K562 (cell line): ENCODE data around the gene NAALAD2. TPM values are rescaled to one million over a fixed set of nuclear protein-coding genes. Genes with fewer than 3 reads are reported as not detected.

Experiments
- ATAC-seq: fragments of 200-7000 bp; cut with Tn5 transposase; 3 replicates; pipeline ENCODE4 v1.9.1; 2020; ENCODE audit warnings: moderate library complexity
- BruUV-seq: library from RNA; stranded (reverse); fragments of 400-500 nt; replicated peaks from 2 replicates; lab custom pipeline; 2021; lab: Mats Ljungman, UMichigan
- CTCF ChIA-PET: fragments of 300-600 bp; formaldehyde crosslinking; extraction: SDS; loops from one replicate; lab custom pipeline; 2021; ENCODE audit warnings: low intra/inter-chr PET ratio; lab: Yijun Ruan, JAX
- POLR2A ChIA-PET: fragments of 300-600, 350-650 bp; sonication (Branson Sonifier 250); formaldehyde crosslinking; extraction: SDS; loops from one replicate; lab custom pipeline; 2021; ENCODE audit warnings: antibody characterized with exemption, inconsistent platforms; lab: Yijun Ruan, JAX
- DNase-seq, 4 experiments: peaks; one replicate each; pipeline versions ENCODE4 v3.0.0 to v3.0.0-alpha.2; 2011 to 2018; ENCODE audit warnings: low spot score in 3 of 4, mixed read lengths in 3 of 4; ENCODE audit errors: extremely low read depth in 1 of 4
- FAIRE-seq: peaks from 2 replicates; lab custom pipeline; 2011; peaks lifted over from hg19 to GRCh38; lab: Jason Lieb, UNC
- H2AFZ ChIP-seq: 2 replicates; pipeline ENCODE4 v1.6.0; 2011; ENCODE audit warnings: low read depth, low read length, control low read depth, inconsistent platforms
- H3K27ac ChIP-seq: fragments of 200-600 bp; 3 replicates; pipeline ENCODE4 v1.8.0; 2011; ENCODE audit warnings: low read depth, mild to moderate bottlenecking, control low read depth, inconsistent platforms, low read length, moderate library complexity, mixed read lengths; ENCODE audit errors: extremely low read depth
- H3K27me3 ChIP-seq, 2 experiments: fragments of 300-600 bp in 1 of 2; 2 replicates in 1 of 2; 3 replicates in 1 of 2; pipeline versions ENCODE4 v1.6.0 to v1.8.0; 2011; ENCODE audit warnings: inconsistent platforms in 2 of 2, low read length in 2 of 2, mild to moderate bottlenecking in 1 of 2, mixed read lengths in 1 of 2, moderate library complexity in 1 of 2; ENCODE audit not compliant: control insufficient read depth in 2 of 2, insufficient read depth in 2 of 2
- H3K36me3 ChIP-seq: fragments of 300-600 bp; 3 replicates; pipeline ENCODE4 v1.8.0; 2011; ENCODE audit warnings: mild to moderate bottlenecking, low read length, inconsistent platforms; ENCODE audit not compliant: control insufficient read depth, insufficient read depth
- H3K4me1 ChIP-seq, 2 experiments: fragments of 200-600 bp in 1 of 2; replicated peaks in 1 of 2; 2 replicates in 1 of 2; 3 replicates in 1 of 2; pipeline versions ENCODE4 v1.5.1 to v1.8.0; 2011; ENCODE audit warnings: inconsistent platforms in 2 of 2, low read length in 2 of 2, mild to moderate bottlenecking in 1 of 2, mixed read lengths in 1 of 2, moderate library complexity in 1 of 2; ENCODE audit not compliant: control insufficient read depth in 2 of 2, insufficient read depth in 2 of 2
- H3K4me2 ChIP-seq: 2 replicates; pipeline ENCODE4 v1.6.1; 2011; ENCODE audit warnings: low read length, control low read depth, inconsistent platforms, mixed read lengths; ENCODE audit not compliant: insufficient read depth
- H3K4me3 ChIP-seq: fragments of 200-600 bp; sonication (generic), shearing (Covaris generic); 2 replicates; pipeline ENCODE4 v1.5.1; 2016; ENCODE audit warnings: control low read depth, inconsistent platforms
- H3K79me2 ChIP-seq: fragments of 200-600 bp; 3 replicates; pipeline ENCODE4 v1.8.0; 2011; ENCODE audit warnings: low read length, inconsistent platforms; ENCODE audit not compliant: control insufficient read depth, insufficient read depth
- H3K9ac ChIP-seq, 2 experiments: 2 replicates each; pipeline versions ENCODE4 v1.6.0 to v1.6.1; 2011; ENCODE audit warnings: low read depth in 2 of 2, low read length in 2 of 2, control low read depth in 1 of 2, inconsistent platforms in 1 of 2, mild to moderate bottlenecking in 1 of 2, mixed read lengths in 1 of 2; ENCODE audit not compliant: insufficient read depth in 1 of 2
- H3K9me1 ChIP-seq: one replicate; pipeline ENCODE4 v1.6.0; 2011; ENCODE audit warnings: inconsistent platforms, mild to moderate bottlenecking, low read length, moderate library complexity; ENCODE audit not compliant: control insufficient read depth, insufficient read depth
- H3K9me3 ChIP-seq: replicated peaks from 2 replicates; pipeline ENCODE4 v1.5.1; 2011; ENCODE audit warnings: low read depth, low read length, inconsistent platforms; ENCODE audit not compliant: control insufficient read depth, insufficient read depth
- H4K20me1 ChIP-seq: replicated peaks from 2 replicates; pipeline ENCODE4 v1.6.1; 2011; ENCODE audit warnings: low read length, inconsistent platforms, mixed read lengths; ENCODE audit not compliant: control insufficient read depth, insufficient read depth
- CEBPB ChIP-seq: fragments of 450-650 bp; IDR thresholded peaks from 2 replicates; pipeline ENCODE4 v1.6.1; 2016; ENCODE audit warnings: missing genetic modification characterization, missing compliant biosample characterization
- CEBPG ChIP-seq, 3 experiments: fragments of 200-800 bp in 1 of 3; sonication (Bioruptor generic) in 1 of 3; sonication (generic) in 1 of 3; formaldehyde crosslinking in 1 of 3; IDR thresholded peaks in 2 of 3; conservative IDR thresholded peaks in 1 of 3; 2 replicates each; pipeline versions ENCODE4 v1.6.1 to v1.8.0; 2016 to 2022; ENCODE audit warnings: missing compliant biosample characterization in 2 of 3, missing genetic modification characterization in 2 of 3, mild to moderate bottlenecking in 1 of 3, missing genetic modification reagents in 1 of 3
- KLF10 ChIP-seq: fragments of 250-450 bp; sonication (Bioruptor Pico); IDR thresholded peaks from 2 replicates; pipeline ENCODE4 v1.6.1; 2021; ENCODE audit warnings: matching md5 sums
- MBD2 ChIP-seq: sonication (generic); IDR thresholded peaks from 2 replicates; pipeline ENCODE4 v1.6.1; 2016; ENCODE audit warnings: low read depth, borderline replicate concordance
- MCM3 ChIP-seq: fragments of 450-650 bp; IDR thresholded peaks from 2 replicates; pipeline ENCODE4 v1.6.1; 2016
- PTBP1 ChIP-seq: fragments of 200-400 bp; formaldehyde crosslinking; IDR thresholded peaks from 2 replicates; pipeline ENCODE4 v1.6.1; 2017; ENCODE audit warnings: low read depth, low read length
- PYGO2 ChIP-seq: fragments of 450-650 bp; IDR thresholded peaks from 2 replicates; pipeline ENCODE4 v1.6.1; 2016; ENCODE audit warnings: mild to moderate bottlenecking, missing genetic modification characterization, moderate library complexity, missing compliant biosample characterization
- SPI1 ChIP-seq: IDR thresholded peaks from 2 replicates; pipeline ENCODE4 v1.6.1; 2011; ENCODE audit warnings: low read depth, low read length, control low read depth, borderline replicate concordance
- TCFL5 ChIP-seq: fragments of 250-450 bp; sonication (Bioruptor Pico); conservative IDR thresholded peaks from 2 replicates; pipeline ENCODE4 v1.6.1; 2021; ENCODE audit warnings: mild to moderate bottlenecking, moderate library complexity, matching md5 sums
- ZNF384 ChIP-seq: IDR thresholded peaks from 2 replicates; pipeline ENCODE4 v1.6.1; 2012; ENCODE audit warnings: low read depth, low read length, improper control_type of control experiment
- WGBS: fragments of 100-300 bp; shearing (Covaris generic); methylation state at CpG from one replicate; pipeline ENCODE4 v1.1.6; 2016; ENCODE audit warnings: low coverage, mixed read lengths; ENCODE audit not compliant: insufficient coverage; ENCODE audit errors: missing lambda C conversion rate; 5-methylcytosine and 5-hydroxymethylcytosine counted together
- in situ Hi-C: fragments of 300-500 bp; cut with MboI; formaldehyde crosslinking; loops from 4 replicates; pipeline ENCODE4 v1.15.0; 2018; ENCODE audit warnings: inconsistent platforms, mixed read lengths
- intact Hi-C: fragments of 100-400 bp; cut with micrococcal nuclease; formaldehyde crosslinking; loops from 2 replicates; pipeline ENCODE4 v1.14.2; 2022
- polyA plus RNA-seq, 8 experiments: library from polyadenylated mRNA; depleted of rRNA in 4 of 8; stranded (reverse) in 5 of 8; unstranded in 3 of 8; fragments of >200 nt; fragmentation: Nextera tagmentation in 2 of 8; fragmentation: Illumina TruSeq in 1 of 8; extraction: Ambion mirVana in 2 of 8; extraction: Trizol in 1 of 8; gene quantifications; 2 replicates each; pipeline versions ENCODE4 v1.2.1 to v1.2.3, GENCODE V29; 2011 to 2014; ENCODE audit warnings: inconsistent platforms in 1 of 8, missing spikeins in 1 of 8
- total RNA-seq, 7 experiments: library from RNA; depleted of rRNA in 6 of 7; stranded (reverse); fragments of >200 nt in 6 of 7; fragmentation: Illumina TruSeq in 2 of 7; extraction: Trizol in 2 of 7; gene quantifications; 2 replicates each; pipeline versions ENCODE4 v1.2.1 to v1.2.3, GENCODE V29; 2011 to 2021; ENCODE audit warnings: low replicate concordance in 1 of 7

Gene NAALAD2
- total and polyA plus RNA-seq, 9 of the 15 experiments (the other 6 are each of a cell fraction or from before 2014, with no cell fraction given): 0.05 to 0.24 (median 0.12) TPM

GRCh38 chr11:90168571-90168970, 34.1 kb downstream of the NAALAD2 start:
- no peak overlapping the region for H3K9ac ChIP-seq
- DNase-seq: no peak
- no peak for FAIRE-seq
- TF ChIP-seq KLF10 (CRISPR knock-in tag) (no peak), PTBP1 (no peak), PYGO2 (no peak), CEBPB (tag) (peak; percentile 50), TCFL5 (no peak), MBD2 (no peak), ZNF384 (no peak), SPI1 (no peak), CEBPG (CRISPR knock-in tag; IDR thresholded peaks at IDR 0.05) (no peak), CEBPG (tag; conservative IDR thresholded peaks at IDR 0.05 in 1 of 2, IDR thresholded peaks at IDR 0.05 in 1 of 2) (peak; percentile 23 to 66; a peak in 2 of 4 replicates), MCM3 (no peak)
- BruUV-seq: no TSS peak
- no peak overlapping the region for H2AFZ ChIP-seq
- H3K79me2 ChIP-seq: no peaks in the 10 kb centered on the region
- 8% methylated on average over 3 of the region's 3 CpGs for WGBS
- H3K36me3 ChIP-seq: no peaks in the 10 kb centered on the region
- intact Hi-C loops: no loop called here
- H3K27ac ChIP-seq: no peak overlapping the region
- H3K4me3 ChIP-seq: no peak overlapping the region
- peaks cover 0 to 8% of the 10 kb centered on the region in 2 experiments; a peak in 2 of 5 replicates for H3K4me1 ChIP-seq
- no peaks in the 10 kb centered on the region for H4K20me1 ChIP-seq
- no peaks in the 10 kb centered on the region for H3K9me3 ChIP-seq
- no peak for ATAC-seq
- no peak overlapping the region for H3K4me2 ChIP-seq
- H3K27me3 ChIP-seq: no peaks in the 10 kb centered on the region
- ChIA-PET POLR2A (no interaction called here), CTCF (no interaction called here)
- no peaks in the 10 kb centered on the region for H3K9me1 ChIP-seq
- in situ Hi-C loops: no loop called here
